Gastrocnemius medialis (tissue), 4 donors: Measurements from ENCODE around the gene MASP1.

ENCODE experiments used
- CTCF ChIP-seq, 5 experiments: fragments of 450-650 bp in 3 of 5; fragments of 200-600 bp in 2 of 5; sonication (generic) in 2 of 5; IDR thresholded peaks in 4 of 5; conservative IDR thresholded peaks in 1 of 5; 1 replicate in 4 of 5; 2 replicates in 1 of 5; pipeline ENCODE4 v1.5.1; 2016 to 2019; ENCODE audit warnings: antibody characterized with exemption in 5 of 5, mild to moderate bottlenecking in 3 of 5, moderate library complexity in 3 of 5
- POLR2A ChIP-seq, 2 donors: fragments of 450-650 bp; IDR thresholded peaks; one replicate each; pipeline ENCODE4 v1.6.1; 2017; ENCODE audit warnings: antibody characterized with exemption in 2 of 2, mild to moderate bottlenecking in 2 of 2, moderate library complexity in 2 of 2

- TF ChIP-seq POLR2A (IDR thresholded peaks at IDR 0.05) (no peak), CTCF (IDR thresholded peaks at IDR 0.05 in 4 of 5, conservative IDR thresholded peaks at IDR 0.05 in 1 of 5) (no peak)
Observed at GRCh38 chr3:187292631-187293515, 1.3 kb upstream of the MASP1 start.
